ENCODE results near the gene IFI30.
"Not testable (repeated sequence)": the region's sequence is repeated elsewhere in the genome, so short reads cannot be mapped to it uniquely, and the experiment has no call there.

The IFI30 gene

DNA sequence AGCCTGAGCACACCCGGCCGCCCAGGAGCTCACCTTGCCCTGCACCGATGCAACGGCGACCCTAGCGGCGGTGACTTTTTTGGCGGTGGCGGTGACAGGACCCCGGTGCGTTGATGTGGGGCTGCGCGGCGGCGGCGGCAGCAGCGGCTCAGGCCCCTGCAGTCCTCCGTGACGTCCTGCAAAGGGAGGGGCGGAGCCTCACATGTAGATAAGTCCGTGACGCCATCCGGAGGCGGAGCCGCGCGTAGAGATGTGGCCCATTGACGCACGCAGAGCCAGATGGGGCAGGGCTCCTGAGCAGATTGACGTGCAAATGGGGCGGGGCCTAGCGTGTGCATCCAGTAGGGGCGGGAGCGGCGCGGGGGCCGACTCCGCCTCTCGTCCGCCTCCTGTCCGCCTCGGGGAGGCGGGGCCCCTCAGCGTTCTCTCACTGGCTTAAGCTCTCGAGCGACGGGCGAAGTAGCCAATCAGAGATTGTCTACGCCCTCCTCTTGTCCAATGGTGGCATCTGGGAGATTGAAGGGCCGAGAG is 30.3 kb downstream of the IFI30 start, which contains the start of gene RAB3A:
Gene RAB3A, minus strand, starts transcription at position 180 of the 531 bp plus-strand sequence. CDS start 1,302 bp downstream, outside the sequence.
- peak; percentile 100 for DNase-seq

DNA sequence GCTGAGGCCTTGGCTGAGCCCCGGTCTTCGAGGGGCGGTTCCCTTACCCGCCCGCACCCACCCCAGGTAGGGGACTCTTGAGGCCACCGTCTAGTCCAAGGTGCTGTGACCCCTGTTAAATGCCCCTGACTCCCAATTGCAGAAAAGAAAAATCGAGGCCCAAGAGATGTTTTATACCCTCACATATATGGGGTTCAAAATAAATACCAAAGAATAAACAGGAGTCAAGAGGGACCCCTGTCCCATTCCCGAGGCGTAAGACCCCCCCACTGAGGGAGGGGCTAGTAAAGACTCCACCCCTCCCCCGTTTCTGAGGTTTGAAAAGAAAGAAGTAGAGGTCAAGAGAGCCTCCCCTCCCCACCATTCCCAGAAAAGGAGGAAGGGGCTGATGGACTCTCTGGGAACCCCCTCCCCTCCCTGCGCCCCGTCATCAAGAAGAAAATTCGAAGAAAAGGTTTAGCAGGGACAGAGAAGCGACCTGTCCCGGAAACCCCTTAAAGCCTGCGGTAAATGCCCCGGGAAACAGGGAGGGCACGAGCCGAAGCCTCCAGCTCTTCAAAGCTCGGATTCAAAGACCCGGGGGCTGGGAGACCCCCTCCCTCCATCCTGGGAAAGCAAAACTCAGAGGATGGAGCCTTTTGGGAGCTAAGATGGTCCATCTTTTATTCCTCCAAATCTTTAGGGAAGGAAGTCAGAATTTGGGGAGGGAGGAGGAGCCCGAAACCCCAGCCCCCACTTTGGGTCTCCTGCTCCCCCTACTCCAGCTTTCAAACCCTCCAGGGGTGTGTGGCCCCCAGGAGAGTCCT is 31.0 kb downstream of the IFI30 start:
- DNase-seq: peak; percentile 78

DNA sequence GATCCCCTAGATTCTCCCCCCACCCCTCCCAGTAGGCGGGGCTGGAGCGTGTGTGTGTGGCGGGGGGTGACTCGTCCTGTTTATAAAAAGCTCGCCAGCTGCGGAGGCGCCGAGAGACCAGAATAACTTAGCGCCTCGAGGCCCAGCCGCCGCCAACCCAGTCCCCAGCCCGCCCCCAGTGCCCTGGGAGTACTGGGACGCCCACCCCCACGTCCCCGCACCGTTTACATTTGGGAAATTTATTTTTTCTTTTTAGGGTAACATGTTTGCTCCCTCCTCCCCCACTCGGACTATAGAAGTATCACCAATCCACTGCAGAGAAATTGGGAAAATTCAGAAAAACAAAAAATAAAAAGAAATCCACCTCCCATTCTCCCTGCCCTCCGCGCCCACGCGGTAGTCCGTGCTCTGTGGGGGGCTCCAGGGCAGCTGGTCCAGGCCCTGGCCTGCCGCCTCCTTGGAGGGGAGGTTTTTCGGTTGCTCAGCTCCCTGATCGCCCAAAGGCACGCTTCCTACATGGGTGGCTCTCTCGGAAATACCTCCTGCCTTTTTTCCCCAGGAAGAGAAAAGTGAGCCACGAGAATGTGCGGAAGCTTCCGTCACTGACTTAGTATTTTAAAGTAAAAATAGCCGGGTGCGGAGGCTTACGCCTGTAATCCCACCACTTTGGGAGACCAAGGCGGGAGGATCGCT is 31.7 kb downstream of the IFI30 start:
- peak; percentile 62 for DNase-seq

DNA sequence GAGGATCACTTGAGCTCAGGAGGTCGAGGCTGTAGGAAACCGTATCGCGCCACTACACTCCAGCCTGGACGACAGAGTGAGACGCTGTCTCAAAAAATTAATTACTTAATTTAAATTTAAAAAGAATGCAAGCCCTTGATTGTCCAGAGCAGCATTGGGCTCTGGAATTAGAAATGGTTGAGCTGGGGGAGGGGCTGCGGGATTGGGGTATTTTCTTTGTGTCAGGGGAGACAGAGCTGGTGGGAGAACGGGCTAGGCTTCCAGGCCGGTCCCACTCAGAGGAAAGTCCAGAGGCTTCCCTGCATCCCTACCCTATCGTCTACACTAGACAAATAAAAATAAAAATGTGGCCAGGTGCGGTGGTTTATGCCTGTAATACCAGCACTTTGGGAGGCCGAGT is 32.4 kb downstream of the IFI30 start:
- DNase-seq: no peak

DNA sequence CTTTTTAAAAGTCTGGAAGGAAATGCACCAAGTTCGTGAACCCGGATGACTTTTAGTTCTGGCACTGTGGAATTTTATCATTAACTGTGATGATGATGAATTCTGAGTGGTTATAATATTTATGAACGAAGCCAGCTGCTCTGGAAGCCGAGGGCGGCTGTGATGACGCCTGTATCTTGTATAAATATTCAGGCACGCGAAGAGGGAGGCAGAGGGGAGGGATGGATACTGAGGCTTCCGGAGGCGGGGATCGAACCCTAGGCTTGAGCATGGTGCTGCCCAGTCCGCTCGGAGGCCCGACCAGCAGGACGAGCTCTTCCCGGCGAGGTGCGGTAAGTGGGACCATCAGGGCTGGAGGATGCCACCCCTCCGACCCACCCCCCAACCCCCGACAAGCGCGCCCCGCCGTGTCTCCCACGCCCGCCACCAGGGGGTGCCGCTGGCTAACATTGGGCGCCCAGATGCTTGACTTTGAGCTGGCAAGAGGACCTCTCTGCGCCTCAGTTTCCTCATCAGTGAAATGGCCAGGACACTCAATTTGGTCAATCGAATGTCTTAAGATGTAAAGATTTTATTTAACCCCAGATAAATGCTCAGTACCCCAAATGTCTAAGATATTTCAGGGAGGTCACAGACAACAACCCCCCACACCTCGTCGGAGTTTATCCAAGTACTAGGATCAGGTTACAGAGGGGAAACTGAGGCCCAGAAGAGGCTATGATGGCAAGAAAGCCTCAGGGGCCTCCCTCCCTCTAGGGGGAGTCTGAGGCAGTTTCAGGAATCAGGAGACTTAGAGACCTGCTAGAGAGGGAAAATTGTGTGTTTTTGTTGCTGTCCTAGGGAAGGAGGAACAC is 34.7 kb downstream of the IFI30 start:
- DNase-seq: no peak

DNA sequence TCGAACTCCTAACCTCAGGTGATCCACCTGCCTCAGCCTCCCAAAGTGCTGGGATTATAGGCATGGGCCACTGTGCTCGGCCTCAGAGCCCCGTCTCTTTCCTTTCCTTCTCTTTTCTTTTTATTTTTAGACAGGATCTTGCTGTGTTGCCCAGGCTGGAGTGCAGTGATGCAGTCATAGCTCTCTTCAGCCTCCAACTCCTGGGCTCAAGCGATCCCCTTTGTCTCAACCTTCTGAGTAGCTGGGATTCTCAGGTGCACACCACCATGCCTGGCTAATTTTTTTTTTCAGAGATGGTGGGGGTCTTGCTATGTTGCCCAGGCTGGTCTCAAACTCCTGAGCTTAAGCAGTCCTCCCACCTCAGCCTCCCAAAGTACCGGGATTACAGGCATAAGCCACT is 36.3 kb downstream of the IFI30 start:
- not testable (repeated sequence) for DNase-seq

DNA sequence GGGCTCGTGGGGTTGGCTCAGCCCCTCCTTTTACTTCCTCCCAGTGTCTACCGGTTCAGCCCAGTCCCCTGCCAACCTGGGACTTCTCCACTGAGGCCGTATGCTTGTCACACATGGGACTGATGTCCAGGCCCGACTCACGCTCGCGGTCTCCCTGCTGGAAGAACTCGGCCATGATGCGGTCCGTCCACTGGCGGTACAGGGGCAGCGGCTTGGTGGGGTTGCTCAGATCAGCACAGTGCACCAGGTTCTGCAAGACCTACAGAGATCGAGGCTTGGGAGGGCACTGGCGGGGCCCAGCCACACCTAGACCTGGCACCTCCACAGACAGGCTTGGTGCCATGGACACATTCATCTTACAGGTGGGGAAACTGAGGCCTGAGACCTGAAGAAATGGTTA is 38.1 kb downstream of the IFI30 start:
- DNase-seq: no peak

DNA sequence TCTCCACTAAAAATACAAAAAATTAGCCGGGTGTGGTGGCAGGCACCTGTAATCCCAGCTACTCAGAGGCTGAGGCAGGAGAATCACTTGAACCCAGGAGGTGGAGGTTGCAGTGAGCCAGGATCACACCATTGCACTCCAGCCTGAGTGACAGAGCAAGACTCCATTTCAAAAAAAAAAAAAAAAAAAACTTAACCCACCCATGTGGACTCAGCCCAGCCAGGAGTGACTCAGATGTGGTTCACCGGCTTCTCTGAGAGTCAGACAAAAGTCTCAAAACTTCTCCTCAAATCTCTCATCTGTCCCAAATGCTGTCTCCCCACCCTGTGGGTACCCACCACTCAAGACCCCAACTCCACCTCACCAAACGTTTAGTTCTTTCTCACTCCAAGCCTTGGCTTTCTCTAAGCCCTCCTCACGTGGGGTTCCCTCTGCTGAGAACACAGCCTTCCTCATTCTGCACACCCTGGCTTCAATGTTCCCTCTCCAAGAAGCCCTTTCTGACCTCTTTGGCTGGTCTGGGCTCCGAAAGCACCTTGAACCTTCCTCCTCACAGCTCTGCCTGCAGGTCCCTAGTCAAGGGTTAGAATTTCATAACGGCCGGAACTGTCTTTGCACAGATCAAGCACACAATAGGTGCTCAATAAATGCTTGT is 41.3 kb downstream of the IFI30 start:
- DNase-seq: no peak

DNA sequence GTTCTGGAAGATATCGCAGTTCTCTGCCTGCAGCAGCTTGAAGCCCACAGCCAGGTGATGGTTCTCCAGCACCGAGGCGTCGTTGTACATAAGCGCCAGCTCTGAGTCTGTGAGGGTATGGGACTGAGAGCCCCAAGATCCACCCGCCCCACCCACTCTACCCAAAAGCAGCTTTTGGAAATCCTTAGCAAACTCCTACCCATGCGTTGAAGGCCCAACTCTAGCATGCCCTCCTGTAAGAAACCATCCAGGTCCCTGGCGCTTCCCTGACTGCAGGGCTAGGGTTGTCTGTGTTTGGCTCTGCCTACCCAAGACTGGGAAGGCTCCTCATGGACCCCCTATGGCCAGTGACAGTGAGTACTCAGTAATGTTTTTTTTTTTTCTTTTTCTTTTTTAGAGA is 43.2 kb downstream of the IFI30 start:
- DNase-seq: no peak

DNA sequence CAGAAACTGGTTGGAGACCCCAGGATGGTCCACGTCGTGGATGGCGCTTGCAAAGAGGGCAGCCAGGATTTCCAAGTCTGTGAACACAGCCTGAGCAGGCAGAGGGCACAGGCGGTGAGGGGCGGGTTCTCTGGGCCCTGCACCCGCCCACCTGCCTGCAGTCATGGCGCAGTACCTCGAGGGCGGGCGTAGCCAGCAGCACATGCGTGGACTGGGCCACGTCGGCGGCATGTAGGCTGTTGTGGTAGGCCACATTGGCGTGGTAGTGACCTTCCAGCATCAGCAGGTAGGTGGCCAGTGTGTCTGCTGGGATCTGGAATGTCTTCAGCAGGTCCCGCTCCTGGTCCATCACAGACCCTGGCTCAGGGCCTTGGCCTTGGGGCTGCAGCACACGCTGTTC is 44.5 kb downstream of the IFI30 start:
- DNase-seq: no peak

DNA sequence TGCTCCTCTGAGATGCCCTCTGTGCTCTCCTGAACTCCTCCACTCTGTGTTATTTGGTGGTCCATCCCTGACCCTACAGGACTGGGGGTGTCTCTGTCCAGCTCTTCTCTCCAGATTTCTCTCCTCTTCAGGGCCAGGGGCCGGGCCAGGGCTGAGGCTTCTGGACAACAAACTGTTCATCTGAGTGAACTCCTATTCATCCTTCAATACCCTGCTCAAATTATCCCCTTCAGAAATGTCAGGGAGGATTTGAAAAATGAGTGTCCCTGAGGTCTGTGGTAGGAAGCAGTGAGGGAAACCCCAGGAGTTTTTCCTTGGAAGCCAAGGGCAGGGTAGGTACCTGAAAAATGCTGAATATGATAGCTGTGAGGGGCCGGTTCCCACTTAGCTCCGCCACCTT is 45.0 kb downstream of the IFI30 start:
- no peak for DNase-seq

DNA sequence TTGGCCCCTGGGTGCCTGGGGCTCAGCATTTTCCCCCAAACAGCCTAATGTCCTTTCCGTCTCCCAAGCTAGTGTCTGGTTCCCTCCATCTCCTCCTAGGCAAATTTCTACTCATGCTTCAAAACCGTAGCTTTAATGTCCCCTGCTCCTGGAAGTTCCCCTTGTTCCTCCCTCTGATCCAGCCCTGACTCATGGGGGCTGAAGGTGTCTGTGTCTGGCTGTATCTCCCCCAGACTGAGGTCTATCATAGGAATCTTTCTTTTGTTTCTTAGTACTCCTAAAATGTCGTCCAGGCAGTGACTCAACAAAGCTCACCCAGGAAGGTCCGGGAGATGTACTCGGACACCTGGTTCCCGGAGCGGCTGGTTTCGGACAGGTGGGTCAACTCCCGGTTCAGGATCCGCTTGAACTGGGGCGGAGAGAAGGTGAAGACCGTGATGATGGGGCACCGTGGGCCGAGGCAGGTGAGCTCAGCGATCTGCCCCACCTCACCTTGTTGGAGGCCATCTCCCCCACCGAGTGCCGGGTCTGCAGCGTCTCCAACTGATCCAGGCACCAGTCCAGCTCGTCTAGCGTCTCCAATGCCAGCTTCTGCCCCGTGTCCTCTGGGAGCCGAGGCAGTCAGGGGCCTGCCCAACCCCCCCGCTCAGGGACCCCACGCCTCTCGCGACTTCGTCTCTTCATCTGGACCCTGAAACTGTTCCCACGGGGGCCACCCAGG is 46.5 kb downstream of the IFI30 start:
- no peak for DNase-seq

DNA sequence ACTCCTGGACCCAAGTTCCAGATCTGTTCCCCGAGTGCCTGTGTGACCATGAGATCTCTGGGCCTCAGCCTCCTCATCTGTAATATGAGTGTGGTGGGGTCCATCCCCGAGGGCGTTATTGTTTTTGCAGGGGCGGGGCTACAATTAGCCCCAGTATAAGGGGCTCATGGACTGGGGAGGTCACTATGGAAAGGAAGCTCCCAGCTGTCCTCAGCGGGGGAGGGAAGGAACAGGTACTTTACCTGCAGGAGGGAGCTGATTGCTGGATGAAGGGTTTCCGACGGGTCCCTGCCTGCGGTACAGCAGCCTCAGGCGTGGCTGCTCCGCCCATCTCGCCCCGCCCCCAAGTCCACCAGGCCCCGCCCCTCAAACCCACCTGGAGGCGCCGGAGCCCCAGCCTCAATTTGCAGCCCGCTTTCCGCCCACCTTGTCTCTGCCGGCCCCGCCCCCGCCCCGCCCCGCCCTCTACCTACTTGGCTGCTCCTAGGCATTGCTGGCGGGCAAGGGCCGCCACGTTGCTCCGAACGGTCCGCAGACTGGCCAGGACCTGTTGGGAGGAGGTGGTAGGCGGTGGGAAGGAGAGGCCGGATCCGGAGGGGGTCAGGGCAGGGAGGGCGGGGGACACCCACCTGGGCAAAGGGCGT is 47.1 kb downstream of the IFI30 start:
- DNase-seq: no peak

DNA sequence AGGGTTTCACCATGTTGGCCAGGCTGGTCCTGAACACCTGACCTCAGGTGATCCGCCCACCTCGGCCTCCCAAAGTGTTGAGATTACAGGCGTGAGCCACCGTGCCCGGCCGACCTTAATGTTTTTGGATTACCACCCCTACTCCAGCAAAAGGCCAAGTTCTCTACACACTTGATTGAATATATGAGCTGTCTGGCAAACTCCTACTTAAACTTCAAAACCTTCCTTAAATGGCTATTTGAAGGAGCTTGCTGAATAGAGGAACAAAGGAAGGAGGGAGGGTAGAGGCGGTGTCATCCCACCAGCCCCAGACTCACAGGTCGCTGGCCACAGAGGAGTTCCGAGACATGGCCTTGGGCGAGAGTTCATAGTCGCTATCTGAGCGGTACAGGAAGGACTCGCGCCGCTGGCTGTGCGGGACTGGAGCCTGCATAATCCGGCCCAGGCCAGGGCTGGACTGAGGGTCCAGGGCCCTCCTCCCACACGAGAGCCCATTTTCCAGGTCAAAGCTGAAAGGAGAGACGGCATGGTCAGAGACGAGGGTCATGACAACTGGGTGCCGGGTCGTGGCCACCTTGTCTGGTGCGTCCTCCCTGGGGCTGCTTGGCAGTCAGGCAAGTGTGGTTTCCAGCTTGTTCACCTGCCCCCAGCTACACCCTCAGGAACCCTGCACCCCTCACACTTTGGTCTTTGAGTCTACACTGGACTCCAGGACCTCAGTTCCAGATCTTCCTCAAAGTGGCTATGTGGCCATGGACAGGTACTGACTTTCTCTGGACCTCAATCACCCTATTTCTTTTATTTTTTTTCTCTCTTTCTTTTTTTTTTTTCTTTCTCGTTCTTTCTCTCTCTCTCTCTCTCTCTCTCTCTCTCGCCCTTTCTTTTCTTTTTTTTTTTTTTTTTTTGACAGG is 48.5 kb downstream of the IFI30 start:
- no peak for DNase-seq

DNA sequence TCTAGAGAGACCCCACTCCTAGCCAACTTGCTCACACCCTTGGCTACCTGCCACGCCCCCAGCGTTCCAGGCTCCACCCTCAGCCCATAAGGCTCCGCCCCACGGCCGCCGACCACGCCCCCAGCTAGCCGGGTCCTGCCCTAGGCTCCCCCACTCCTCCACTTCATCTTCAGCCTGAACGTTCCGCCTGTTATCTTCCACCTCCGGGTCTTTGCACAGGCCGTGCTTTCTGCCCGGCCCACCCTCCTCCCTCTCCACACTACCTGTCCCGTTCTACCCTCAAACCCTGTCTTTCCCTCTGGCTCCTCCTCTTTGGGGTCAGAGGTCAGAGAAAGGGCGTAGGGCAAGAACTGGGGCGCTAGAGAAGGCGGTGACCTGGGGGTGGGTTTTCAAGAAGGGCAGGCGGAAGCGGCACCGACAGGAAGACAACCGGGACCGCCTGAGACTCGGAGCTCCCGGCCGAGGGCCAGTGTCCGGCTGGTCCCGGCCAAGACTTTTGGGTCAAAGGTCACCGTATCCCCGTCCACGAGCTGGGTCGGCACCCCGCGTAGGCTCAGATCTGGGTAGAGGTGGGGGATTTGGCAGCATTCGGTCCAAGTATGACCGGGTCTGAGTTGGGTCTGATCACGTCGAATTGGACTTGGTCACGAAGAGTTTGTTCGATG is 50.4 kb downstream of the IFI30 start:
- DNase-seq: no peak

DNA sequence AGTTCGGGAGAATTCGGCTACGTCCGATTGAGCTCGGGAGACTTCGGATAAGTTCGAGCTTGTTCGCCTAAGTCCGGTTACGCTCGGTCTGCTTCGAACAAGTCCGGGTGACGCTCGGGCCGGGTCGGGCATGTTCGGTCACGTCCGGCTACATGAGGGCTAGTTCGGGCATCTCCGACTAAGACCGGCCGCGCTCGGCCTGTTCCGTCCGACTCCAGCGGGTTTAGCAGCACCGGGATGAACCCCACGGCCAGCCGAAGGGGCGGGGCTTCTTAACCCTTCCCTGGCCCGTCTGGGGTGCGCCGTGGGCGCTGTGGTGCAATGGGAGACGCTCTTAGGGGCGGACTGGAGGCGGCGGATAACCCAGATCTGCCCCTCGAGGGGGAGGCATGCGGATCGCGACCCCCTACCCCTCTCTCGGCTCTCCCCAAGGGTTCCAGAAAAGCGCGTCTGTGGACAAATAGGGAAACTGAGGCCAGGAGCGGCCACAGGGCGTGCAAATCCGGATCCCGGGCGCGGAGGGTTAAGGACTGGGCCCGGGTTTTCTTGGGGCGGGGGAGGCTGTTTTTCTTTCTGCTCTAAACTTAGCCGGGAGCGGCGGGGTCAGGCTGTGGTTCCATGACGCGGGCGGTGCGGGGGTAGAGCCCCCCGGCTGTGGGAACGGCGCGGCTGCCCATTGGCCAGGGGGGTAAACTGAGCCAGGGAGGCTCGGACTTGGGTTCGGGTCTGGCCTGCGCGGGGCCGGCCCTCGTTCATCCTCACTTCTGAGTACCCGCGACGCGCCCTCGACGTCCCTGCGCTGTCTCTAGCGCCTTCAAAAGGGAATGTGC is 51.1 kb downstream of the IFI30 start:
- DNase-seq: peak; percentile 97

DNA sequence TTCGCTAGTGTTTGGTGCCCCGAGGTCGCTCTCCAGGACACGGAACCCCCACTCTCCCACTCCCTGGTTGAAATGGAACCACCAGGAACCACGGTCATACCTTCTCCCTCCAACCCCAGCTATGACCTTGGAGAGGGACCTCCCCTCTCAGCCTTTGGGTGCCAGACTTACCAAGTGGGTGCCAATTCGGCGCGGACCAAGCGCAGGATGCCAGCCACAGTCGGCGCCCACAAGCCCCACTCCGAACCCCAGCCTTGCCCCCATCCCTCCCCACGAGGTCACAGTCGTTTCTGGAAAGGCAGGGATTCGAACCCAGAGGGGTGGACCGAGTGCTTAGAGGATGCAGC is 51.7 kb downstream of the IFI30 start:
- no peak for DNase-seq

DNA sequence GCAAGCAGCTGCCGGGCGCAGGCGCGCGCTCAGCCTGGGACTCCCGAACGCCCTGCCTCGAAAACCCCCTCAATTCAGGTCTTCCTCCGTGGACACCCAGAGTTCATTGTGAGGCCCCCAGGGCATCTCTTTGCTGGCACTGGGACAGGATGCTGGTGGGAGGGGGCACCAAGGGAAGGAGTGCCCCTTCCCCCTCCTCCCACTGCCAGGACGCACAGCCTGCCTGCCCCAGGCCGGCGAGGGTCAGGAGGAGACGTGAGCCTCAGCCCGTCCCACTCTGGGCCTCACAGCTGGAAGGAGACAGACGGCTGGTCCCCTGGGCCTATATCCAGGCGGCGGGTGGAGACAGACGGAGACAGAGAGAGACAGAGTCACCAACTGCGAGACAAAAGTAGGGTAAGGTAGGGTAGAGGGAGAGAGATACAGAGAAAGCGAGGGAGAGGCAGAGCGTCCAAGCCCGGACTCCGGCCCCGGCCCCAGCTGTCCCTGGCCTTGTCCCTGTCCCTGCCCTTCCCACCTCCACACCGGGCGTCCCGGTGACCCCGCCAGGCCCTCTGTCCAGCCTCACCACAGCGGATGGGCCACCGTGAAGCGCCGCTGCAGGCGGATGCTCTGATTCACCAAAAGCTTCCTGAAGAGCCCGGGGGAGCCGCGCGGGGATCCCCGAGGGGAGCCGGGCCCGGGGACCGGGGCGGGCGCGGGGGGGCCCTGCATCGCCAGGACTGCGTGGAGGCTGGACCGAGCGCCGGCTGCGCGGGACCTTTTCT is 52.3 kb downstream of the IFI30 start, which contains the start of gene PDE4C:
Gene PDE4C, minus strand, starts transcription at position 737 of the 767 bp plus-strand sequence. Its CDS starts 23 bp downstream, at position 714.
- DNase-seq: no peak

All from NCI-H510A (cell line).